NCI-H1105 treated with DMSO at 0.1 percent for 48 hours (cell line): ENCODE data around the gene TEX51.

ENCODE experiments used
- DNase-seq: peaks from one replicate; lab custom pipeline; 2025; lab: John Stamatoyannopoulos, UW

TEX51 gene

DNA sequence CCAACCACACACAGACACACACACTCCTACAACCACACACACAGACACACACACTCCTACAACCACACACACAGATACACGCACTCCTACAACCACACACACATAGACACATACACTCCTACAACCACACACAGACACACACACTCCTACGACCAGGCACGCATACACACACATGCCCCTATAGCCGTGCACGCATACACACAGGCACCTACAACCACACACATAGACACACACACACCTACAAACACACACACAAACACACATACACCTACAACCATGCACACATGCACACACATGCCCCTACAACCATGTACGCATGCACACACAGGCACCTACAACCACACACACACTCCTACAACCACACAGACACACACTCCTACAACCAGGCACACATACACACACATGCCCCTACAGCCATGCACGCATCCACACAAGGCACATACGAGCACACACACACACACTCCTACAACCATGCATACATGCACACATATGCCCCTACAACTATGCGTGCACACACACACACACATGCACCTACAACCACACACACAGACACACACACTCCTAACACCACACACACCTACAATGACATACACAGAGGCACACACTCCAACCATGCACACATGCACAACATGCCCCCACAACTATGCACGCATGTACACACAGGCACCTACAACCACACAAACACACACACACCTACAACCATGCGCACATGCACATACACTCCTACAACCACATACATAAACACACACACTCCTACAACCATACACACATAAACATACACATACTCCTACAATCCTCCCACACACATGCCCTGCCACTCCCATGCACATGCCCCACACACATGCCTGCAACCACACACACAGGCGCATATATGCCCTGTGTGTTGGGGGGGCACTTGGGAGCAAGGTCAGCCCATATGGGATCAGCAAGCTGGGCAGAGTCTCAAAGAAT lies 19.1 kb upstream of the TEX51 start:
- no peak for DNase-seq

DNA sequence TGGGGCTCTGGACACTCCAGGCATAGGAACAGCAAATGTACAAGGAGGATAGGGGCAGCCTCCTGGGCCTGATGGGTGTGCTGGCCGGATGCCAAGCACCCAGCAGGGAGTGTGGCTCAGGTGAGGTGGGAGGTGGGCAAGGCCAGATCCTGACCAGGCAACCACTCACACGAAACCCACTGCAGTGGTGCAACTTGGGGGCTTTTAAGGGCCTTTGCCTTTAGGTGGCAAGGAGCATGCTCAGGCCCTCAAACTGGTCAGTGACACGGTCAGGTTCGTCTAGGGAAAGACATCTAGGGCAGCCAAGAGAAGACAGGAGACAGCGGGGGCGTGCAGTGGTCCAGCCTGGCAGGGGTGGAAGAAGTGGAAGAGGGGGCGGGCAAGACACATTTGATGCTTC lies 18.4 kb upstream of the TEX51 start:
- no peak for DNase-seq

DNA sequence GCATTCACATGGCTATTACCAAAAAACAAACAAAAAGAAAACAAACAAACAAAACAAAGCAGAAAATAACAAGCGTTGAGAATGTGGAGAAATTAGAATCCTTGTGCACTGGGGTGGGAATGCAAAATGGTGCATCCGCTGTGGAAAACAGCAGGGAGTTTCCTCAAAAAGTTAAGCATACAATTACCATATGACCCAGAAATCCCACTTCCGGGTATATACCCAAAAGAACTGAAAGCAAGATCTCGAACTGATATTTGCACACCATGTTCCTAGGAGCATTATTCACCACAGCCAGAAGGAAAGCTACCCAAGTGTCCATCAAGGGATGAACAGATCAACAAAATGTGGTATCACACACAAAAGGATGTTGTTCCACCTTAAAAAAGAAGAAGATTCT lies 17.9 kb upstream of the TEX51 start:
- DNase-seq: no peak

DNA sequence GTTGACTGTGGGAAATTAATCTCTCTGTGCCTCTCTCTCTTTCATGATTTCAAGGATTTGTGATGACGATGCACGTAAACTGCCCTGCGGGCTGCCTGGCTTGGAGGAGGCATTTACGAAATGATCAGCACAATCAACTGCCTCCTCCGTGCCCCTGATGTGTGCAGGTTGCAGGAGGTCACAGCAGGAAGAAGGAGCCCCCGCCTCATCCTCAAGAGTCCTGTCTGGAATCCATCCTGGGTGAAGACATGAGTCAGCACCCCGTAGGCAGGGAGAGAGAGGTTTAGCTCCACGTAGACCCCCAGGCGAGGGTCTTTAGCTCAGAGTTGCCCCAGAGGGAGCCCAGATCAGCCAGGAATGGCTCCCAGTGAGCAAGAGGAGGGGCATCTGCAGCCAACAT lies 17.1 kb upstream of the TEX51 start:
- no peak for DNase-seq

DNA sequence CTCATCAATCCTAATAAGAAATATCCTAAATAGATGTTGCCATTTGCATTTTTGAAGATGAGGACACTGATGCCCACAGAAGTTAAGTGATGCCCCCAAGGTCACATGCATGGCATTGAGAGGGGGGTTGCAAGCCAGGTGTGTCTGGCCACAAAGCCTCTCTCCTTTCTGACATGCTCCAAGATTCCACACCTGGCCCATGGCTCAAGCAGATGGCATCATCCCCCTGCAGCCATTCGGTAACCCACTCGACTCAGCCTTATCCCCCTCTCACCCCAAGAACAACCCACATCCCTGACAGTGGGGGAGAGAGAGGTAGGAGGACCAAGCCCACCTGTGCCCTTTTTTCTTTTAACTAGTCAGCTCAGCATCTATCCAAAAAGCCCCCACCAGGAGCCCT lies 16.5 kb upstream of the TEX51 start:
- no peak for DNase-seq

DNA sequence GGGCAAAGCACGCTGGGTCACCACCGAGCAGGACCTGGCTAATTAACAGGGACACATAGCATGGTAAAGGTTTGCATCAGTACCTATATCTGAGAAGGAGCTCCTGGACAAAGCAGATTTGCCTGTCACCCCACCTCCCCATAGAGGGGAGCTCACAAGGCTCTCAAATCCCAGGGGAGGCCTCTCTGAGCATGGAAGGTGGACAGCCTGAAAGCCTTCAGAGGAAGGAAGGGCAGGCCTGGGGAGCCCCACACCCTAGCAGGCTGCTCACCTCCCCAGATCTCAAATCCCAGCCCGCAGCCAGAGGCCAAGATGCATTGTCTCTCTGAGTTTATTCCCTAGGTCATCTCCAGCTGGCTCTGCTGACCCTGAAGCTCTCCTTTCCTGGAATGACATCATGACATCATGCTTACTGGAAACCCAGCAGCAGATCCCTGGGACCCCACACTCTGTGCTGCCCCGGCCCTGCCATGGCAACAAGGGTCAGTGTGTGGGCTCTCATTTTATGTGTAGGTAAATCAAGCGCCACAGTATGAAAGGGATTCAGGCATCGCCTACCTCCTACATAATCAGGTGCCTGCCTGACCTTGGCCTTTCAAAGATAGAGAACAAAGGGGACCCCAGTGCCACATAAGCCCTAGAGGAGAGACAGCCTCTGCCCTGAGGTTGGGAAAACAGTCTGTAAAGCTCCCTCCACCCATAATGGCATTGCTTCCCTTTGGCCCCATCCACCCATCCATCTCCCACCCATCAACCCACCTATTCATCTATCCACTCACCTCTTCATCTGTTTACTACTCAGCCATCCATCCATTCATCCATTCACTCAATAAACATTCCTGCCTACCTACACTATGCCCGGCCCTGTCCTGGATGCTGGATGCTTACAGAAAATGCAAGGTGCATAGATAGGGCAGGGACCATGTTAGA lies 15.7 kb upstream of the TEX51 start:
- no peak for DNase-seq

DNA sequence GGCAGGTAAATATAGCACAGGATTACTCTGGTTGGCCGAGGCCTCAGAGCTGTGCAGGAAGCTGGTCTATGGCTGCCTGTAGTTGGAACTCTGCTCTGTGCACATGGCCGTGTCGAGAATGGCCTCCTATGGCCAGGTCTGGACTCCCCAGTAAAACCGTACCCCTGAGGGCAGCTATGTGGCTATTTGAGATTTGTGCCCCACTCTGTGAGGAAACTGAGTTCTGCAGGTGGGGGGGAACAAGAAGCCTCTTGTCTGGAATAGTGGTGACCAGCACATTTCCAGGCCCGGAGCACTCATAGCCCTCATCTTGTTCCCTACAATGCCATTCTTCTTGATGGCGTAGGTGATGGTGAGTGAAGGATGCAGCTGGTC lies 15.0 kb upstream of the TEX51 start:
- no peak for DNase-seq

DNA sequence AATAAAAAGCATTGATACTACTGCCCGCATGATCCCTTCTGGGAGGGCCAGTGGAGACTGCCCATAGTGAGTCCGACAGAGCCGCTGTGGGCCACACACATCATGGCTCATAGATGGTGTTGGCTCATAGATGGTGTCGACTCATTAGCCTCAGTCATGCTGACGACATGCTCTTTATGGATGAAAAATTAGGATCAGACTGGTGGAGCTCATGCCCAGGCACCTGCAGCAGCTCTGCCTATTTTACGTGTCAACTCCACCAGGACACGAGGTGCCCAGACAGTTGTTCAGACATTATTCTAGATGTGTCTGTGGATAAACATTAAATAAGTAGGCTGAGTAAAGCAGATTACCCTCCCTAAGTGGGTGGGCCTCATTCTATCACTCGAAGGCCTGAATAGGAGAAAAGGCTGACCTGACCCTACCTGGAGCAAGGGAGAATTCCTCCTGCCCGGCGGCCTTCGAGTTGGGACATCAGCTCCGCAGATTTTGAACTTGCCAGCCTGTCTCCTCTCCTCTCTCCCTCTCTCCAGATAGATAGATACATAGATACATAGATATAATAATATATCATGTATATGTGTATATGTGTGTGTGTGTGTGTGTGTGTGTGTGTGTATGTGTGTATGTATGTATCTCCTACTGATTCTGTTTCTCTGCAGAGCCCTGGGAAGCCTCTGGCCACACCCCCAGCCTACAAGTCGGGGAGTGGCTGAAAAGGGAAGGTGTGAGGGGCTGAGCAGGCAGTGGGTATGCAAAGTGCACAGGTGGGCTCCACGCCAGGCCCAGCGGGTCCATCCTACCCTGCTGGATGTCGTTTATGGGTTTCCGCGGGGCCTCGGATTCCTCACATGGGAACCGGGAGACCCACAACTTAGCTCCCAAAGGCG lies 13.6 kb upstream of the TEX51 start:
- no peak for DNase-seq

DNA sequence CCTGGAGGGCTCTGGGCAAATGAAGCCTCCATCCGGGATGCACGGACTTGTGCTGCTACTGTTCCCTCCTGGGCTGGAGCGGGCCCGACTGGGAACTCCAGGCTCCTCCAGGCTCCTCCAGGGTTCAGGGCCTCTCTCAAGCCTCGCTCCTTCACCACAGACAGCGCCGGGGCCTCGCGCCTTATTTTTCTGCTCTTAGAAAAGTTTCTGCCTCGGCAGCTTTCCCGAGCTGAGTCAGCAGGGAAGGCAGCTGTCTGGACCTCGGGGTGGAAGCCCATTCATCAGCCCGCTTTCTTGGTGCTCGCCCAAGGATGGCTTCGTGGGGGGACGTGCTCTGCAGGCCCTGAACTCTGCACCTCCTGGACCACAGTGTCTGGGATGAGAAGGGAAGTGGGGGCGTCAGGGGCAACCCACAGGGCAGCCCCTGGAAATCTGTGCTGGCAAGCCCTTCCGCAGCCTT lies 12.9 kb upstream of the TEX51 start:
- DNase-seq: no peak

DNA sequence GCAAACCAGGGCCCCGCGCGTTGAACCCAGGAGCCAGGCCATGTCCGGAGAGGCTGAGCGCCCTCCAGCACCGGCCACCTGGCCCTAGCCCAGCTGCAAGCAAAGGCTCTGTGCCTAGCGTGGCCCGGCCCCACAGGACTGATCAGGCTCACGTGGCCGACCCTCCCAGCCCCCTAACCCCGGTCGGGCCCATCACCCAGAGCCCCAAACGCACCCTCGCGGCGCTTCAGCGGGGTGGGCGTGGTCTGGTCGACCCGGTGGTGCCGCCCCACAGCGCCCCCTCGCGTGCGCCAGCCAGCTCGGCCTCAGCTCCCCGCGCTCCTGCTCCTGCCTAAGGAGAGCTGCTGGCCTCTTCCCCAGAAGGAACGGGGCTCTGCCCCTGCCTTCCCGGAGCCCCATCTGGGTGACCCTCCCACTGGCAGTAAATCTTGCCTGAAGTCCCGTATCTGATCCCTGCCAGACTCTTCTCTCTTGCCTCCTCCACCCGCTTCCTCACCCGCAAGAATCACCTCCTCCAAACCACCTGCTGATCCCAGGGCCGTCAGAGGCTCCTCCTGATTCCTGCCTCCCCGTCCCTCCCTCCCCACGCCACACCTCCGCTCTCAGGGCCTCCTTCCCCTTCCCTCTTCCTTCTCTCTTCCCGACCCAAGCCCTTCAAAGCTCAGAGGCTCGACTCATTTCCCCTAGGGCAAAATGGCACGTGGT lies 12.3 kb upstream of the TEX51 start:
- no peak for DNase-seq

DNA sequence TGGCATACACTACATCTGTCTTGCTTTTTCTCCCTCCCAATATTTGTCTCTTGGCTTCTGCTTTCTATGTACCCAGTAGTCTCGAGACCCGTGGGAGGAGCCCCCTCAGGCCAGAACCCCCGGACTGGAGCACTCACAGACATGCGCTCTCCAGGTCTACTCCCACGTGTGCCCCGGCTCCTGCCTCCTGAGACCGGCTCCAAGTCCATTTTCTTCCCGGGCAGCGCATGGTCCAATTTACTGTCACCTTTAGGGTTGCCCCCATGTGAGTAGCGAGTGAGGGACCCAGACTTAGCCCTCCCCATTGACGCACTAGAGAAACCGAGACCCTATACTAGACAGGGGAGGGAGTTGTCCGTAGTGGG lies 11.8 kb upstream of the TEX51 start:
- no peak for DNase-seq

DNA sequence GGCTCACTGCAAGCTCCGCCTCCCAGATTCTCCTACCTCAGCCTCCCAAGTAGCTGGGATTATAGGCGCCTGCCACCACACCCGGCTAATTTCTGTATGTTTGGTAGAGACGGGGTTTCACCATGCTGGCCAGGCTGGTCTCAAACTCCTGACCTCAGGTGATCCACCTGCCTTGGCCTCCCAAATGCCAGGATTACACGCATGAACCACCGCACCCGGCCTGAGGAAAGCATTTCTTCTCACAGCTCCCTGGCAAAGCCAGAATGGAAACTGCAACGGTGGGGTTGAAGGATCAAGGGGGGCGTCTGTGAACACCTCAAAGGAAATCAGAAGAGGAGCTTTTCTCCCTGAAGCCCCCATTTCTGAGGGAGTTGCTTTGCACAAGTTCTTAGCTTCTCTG lies 11.2 kb upstream of the TEX51 start:
- DNase-seq: no peak

DNA sequence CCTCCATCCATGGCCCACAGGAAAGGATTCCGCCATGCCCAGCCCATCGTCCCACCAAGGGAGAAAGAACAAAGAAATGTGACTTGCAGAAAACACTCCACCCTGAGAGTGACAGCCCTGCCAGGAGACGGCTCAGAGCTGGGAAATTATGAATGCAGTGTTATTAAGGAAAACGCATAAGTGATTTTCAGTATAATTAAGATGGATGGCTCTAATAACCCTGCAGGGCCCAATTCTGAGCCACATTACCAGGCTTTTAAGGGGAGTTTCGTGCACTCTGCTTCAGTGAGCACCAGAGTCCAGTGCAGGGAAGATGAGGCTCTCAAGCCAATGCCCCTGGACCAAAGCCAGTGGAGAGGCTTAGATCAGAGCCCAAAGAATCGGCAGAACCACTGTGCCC lies 10.6 kb upstream of the TEX51 start:
- no peak for DNase-seq

DNA sequence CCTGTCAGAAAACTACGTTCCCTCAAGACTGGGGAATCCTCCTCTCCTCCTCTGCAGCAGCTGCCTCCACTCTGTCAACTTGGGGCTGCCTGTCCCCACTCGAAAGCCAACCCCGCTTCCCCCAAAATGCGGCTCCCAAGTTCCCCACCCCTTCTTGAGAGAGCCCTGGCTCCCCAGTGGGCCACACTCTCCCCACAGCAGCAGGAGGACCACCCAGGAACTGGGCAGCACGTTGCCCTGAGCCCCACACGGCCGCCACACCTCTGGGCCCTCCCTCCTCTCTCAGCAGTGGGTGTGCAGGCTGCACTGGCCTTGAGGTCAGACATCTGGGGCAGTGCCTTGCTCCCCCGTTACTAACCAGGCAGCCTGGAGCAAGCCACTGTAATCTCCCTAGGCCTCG lies 9.6 kb upstream of the TEX51 start:
- no peak for DNase-seq

DNA sequence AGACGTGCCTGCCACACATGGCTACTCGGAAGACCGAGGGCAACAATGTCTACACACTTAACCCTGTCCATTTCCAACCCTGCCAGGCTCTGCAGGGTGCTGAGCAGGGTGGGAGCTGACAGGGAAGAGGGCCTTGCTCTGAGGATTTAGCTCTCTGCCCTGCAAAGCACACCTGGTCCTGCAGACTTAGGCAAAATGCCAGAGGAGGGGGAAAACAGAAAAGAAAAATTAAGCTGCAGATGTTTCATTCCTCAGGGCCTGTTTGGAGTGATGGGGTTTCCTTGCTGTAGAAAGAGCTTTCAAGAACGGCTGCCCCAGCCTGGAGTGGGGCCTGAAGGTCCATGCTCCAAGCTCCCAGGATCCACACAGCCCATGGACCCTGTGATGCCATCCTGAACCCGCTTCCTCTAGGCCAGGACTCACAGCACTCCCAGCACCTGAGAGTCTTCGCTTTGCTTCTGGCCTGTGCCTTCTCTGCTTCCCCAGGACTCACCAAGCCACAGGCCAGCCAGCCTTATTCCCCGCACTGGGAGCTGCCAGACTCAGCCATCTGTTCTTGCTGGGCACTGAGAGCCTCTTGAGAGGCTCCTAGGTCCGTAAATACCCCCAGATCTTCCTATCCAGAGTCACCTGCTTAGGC lies 9.1 kb upstream of the TEX51 start:
- DNase-seq: no peak

DNA sequence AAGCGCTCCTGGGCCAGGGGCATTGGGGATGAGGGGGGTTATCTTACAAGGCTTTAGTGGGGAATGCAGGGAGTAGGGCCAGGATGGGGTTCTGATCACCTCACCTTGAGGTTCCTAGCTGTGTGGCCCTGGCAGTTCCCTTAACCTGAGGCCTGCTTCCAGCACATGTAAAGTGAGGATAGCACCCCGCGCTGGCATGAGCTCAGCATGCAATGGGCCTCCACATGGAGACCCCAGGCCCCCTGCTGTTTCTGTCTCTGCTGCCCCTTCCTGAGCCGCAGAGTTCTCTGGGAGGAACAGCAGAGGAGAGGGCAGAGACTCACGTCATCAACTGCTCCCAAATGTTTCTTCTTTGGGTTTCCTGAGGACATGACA lies 8.6 kb upstream of the TEX51 start:
- DNase-seq: no peak

DNA sequence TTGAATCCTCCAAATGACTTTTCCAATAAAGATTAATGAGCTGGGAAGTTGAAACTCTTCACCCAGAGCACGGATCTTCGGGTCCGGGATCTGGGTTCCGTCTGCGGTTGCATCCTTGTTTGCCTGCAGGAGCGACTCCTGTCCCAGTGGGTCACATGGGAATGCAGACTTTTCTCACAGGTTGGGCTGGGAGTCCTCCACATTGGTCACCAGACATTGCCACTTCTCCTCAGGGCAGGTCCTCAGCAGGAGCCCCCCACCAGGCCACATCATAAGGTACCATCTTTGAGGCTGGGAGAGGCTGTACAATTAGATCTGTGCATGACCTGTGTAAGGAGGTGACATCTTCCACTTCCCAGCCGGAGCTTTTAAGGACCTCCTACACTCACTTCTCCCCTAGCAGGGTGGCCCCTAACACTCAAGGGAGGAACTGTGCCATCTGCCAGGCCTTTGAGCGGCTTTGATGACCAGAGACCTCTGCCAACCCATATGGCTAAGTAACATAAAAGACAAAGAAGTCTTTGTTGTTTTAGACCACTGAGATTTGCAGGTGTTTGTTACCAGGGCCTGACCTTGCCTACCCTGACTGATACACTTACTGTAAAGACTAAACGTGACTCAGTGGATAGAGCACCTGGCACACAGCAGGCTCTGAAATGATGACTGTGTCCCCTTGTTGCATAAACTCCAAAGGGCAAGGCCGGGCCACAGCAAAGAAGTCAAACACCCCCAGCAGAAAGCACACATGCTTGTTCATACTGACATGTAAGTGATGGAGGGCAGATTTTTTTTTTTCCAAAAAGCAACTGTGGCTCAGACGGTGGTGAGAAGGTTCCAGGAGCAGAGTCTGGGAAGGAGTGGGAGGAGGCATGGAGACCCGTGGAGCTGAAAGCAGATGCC lies 7.9 kb upstream of the TEX51 start:
- no peak for DNase-seq

DNA sequence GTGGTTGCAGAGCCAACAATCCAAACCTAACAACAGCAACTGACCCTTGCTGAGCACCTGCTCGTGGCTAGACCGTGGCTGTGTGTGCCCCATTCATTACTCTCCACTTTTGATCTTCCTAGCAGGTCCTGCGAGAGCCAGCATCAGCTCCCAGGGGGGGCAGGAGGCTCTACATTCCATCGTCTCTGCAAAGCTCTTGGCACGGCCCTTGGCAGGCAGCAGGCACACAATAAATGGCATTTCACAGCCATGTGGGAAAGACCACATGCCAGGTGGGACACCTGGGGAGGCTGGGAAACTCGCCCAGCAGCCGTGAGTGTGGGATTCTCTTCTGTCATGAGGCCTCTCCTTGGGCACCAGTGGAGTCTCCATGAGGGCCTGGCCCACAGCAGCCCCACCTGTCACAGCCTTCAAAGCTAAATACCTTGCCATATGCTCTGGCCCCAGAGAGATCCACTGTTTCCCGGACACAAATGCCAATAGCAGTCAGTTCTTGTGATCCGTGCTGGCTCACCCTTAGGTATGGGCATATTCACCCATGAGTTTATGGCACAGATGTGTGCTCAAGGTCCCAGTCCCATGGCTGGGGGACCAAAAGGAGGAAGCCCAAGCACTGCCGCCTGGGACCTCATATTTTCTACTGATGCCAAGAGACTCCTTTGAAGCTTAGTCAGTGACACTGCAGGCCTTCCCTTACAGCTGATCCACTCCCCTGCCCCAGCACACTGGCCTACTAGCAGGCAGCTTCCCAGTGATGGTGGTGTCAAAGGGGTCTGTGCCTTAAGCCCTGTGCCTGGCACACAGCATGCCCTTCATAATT lies 6.8 kb upstream of the TEX51 start:
- DNase-seq: no peak

DNA sequence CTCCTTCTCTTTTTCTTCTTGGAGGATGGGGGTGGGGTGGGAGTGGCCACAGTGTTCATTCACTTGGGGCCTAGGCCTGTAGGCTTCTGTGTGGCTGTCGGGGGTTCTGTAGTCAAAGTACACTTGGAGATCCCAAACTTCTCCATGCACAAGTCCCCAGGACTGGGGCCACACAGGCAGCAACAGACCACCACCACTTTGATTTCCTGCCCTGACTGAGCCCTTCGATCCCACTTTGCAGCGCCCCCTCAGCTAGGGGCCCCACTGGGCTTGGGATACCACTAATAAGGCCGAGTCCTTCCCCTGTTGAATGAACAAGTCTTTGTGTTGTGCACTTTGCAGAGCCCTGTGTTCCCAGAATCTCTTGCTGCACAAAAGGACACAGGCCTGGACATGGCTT lies 5.5 kb upstream of the TEX51 start:
- no peak for DNase-seq
